GM15510 (cell line): ENCODE results near the gene KCNN1.

Source experiments
- POLR2A ChIP-seq: IDR thresholded peaks from 3 replicates; pipeline ENCODE4 v1.6.1; 2011; ENCODE audit warnings: borderline replicate concordance; ENCODE audit not compliant: insufficient read length; ENCODE audit errors: extremely low read depth

Gene KCNN1

DNA sequence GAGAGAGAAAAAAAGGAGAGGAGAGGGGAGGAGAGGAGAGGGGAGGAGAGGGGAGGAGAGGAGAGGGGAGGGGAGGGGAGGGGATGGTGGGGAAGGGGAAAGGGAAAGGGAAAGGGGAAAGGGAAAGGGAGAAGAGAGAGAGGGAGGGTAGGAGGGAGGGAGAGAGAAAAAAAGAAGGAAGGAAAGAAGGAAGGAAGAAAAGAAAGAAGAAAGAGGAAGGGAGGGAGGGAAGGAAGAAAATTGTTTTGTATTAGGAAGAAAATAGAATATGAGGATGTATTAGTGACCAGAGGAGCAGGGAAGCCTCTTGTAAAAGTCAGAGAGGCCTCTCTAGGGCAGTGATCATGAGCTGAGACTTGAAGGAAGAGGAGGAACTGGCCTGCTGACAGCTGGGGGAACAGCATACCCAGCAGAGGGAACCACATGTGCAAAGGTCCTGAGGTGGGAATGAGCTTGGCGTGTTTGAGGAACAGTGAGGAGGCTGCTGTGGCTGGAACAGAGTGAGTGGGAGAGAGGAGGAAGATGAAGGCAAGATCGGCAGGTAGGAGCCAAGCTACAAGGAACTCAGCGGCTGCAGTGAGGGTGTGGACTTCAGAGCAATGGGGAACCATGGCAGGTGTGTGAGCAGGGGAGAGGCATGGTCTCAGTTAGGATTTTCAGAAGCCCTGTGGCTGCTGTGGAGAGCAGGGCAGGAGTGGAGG lies 9.6 kb upstream of the KCNN1 start:
- no peak for TF ChIP-seq POLR2A

GRCh38 chr19:17957885-17958284 lies 9.0 kb upstream of the KCNN1 start:
- TF ChIP-seq POLR2A, result no peak

DNA sequence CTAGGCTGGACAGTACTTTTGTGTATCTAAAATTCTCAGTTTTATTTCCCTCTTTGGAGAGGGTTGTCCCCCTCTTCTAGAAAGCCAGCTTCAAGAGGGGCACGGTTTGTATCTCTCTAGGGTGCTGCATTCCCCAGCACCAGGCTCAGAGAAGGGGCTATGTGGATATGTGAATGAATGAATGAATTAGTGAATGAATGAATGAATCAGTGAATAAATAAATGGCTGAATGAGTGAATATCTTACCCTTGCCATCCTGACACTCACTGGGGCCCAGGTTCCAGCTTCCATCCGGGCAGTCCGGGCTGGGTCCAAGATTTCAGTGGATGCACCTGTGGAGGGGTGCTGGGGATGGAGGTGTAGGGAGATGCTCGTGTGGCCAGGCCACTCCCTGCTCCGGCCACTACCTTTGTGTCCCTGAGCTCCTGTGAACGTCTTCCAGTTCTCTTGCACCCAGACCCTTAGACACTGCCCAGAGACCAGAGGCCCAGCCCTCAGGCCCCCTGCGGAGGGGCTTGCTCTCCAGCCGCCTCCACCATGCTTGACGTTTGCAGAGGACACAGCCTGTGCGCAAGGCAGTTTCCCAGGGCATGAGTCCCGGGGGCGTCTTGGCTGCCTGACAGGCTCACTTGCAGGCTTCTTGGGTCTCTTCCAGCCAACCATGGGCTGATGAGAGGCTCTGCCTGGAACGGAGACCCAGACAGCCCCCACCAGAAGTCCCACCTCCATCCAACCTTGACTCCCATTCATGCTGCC lies 2.8 kb upstream of the KCNN1 start:
- TF ChIP-seq POLR2A, result no peak

GRCh38 chr19:17965370-17966128 lies 1.4 kb upstream of the KCNN1 start:
- no peak for TF ChIP-seq POLR2A

GRCh38 chr19:17966129-17966483 lies 801 bp upstream of the KCNN1 start:
- TF ChIP-seq POLR2A, result no peak

- no peak for TF ChIP-seq POLR2A
These were observed 547 bp downstream of the KCNN1 start for GRCh38 chr19:17967257-17968051.

- TF ChIP-seq POLR2A, result no peak
These were observed 1.5 kb downstream of the KCNN1 start for GRCh38 chr19:17968362-17968761.

- no peak for TF ChIP-seq POLR2A
These were observed 2.3 kb downstream of the KCNN1 start for GRCh38 chr19:17969096-17969792.

DNA sequence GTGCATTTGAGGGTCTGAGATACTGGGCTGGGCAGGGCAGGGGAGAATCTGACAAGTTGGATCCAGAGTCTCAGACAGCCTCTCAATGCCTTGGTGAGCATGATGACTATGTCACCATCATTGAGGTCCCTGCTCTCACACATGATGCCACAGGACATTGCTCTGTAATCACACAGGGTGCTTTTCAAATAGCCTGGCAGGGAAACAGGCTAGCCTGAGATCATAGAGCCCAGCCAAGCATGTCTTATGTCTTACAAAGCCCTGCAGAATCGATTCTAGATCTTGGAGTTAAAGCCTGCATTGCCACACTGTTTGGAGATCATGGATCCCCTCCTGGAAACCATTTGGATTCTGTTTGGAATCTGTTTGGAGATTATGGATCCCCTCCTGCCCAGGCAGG lies 5.3 kb downstream of the KCNN1 start:
- no peak for TF ChIP-seq POLR2A

DNA sequence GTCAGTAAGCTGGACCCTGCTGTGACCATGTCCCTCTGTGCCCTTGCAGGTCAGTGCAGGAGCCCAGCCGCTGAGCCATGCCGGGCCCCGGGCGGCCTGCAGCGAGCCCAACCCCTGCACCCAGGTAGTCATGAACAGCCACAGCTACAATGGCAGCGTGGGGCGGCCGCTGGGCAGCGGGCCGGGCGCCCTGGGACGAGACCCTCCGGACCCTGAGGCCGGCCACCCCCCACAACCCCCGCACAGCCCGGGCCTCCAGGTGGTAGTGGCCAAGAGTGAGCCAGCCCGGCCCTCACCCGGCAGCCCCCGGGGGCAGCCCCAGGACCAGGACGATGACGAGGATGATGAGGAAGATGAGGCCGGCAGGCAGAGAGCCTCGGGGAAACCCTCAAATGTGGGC lies 6.9 kb downstream of the KCNN1 start:
- no peak for TF ChIP-seq POLR2A

- TF ChIP-seq POLR2A, result no peak
These were observed 7.6 kb downstream of the KCNN1 start for GRCh38 chr19:17974551-17974950.

GRCh38 chr19:17975032-17975431 lies 8.1 kb downstream of the KCNN1 start:
- no peak for TF ChIP-seq POLR2A

- TF ChIP-seq POLR2A, result no peak
These were observed 10.1 kb downstream of the KCNN1 start for GRCh38 chr19:17977021-17977420.

GRCh38 chr19:17977488-17977887 lies 10.6 kb downstream of the KCNN1 start:
- TF ChIP-seq POLR2A, result no peak
